GM12891 (cell line): ENCODE results near the gene PFKFB4.

Source experiments
- PAX5 ChIP-seq: IDR thresholded peaks from 2 replicates; pipeline ENCODE4 v1.6.1; 2011; ENCODE audit warnings: low read length, moderate library complexity, mild to moderate bottlenecking; ENCODE audit not compliant: insufficient read depth, severe bottlenecking
- POLR2A ChIP-seq: IDR thresholded peaks from 2 replicates; pipeline ENCODE4 v1.6.1; 2011; ENCODE audit warnings: low read depth, low read length, control low read depth
- POLR2AphosphoS5 ChIP-seq: IDR thresholded peaks from 2 replicates; pipeline ENCODE4 v1.6.1; 2011; ENCODE audit warnings: low read depth, low read length, control low read depth
- SPI1 ChIP-seq: IDR thresholded peaks from 2 replicates; pipeline ENCODE4 v1.6.1; 2011; ENCODE audit warnings: low read depth, low read length, control low read depth
- TAF1 ChIP-seq: IDR thresholded peaks from 2 replicates; pipeline ENCODE4 v1.6.1; 2011; ENCODE audit warnings: low read depth, low read length, control low read depth

DNA sequence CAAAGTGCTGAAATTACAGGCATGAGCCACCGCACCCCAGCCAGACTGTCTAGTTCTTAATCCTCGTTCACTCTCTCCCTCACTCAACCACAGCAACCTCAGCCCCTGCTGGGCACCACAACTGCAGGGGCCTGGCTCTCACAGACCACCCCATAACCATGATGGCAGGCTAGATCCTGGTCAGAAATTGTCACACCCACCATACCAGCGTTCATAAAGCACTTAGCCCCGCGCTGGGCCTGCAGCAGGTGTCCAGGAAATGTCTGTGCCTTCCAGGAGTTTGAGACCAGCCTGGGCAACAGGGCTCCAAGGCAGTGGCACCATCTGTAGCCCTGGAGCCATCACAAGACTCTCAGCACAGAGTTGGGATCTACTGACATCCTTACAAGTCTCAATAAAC is 54.5 kb downstream of the PFKFB4 start:
- TF ChIP-seq POLR2A (no peak), POLR2AphosphoS5 (no peak), TAF1 (no peak), PAX5 (no peak), SPI1 (no peak)
